Hepatocyte (in vitro differentiated cells): Measurements from ENCODE around the gene NLRC5.
A peak's percentile ranks its signal among the peaks of the same experiment; 100 is the strongest.

Experiments
- CTCF ChIP-seq: fragments of 200-600 bp; sonication (generic); IDR thresholded peaks from 2 replicates; pipeline ENCODE4 v1.5.1; 2016; ENCODE audit warnings: antibody characterized with exemption, mild to moderate bottlenecking; ENCODE audit not compliant: poor library complexity
- EZH2 ChIP-seq: fragments of 200-600 bp; sonication (generic); IDR thresholded peaks from 2 replicates; pipeline ENCODE4 v1.6.1; 2016; ENCODE audit warnings: antibody characterized with exemption, mild to moderate bottlenecking, borderline replicate concordance

GRCh38 chr16:56964243-56965148 lies 24.9 kb upstream of the NLRC5 start:
- peak; percentile 64 for TF ChIP-seq CTCF
- no peak for TF ChIP-seq EZH2
